GM12878 (cell line): Measurements from ENCODE around the gene ACYP2. TPM values are rescaled to one million over a fixed set of nuclear protein-coding genes. Genes with fewer than 3 reads are reported as not detected.

ENCODE experiments used
- ATAC-seq: fragments of 200-7000 bp; cut with Tn5 transposase; 3 replicates; pipeline ENCODE4 v1.9.1; 2020; ENCODE audit warnings: mild to moderate bottlenecking, moderate library complexity
- BruUV-seq: library from RNA; stranded (reverse); fragments of 400-500 nt; replicated peaks from 2 replicates; lab custom pipeline; 2021; lab: Mats Ljungman, UMichigan
- CTCF ChIA-PET: fragments of 300-600 bp; sonication (Branson Sonifier 250); formaldehyde crosslinking; extraction: SDS; loops from one replicate; lab custom pipeline; 2021; ENCODE audit warnings: inconsistent platforms; lab: Yijun Ruan, JAX
- POLR2A ChIA-PET: fragments of 350-600 bp; formaldehyde crosslinking; extraction: SDS; loops from one replicate; lab custom pipeline; 2021; ENCODE audit warnings: inconsistent platforms; lab: Charles Lee
- RAD21 ChIA-PET: fragments of 300-600 bp; sonication (Branson Sonifier 250); formaldehyde crosslinking; loops from one replicate; lab custom pipeline; 2023; ENCODE audit warnings: antibody characterized with exemption; ENCODE audit not compliant: unreplicated experiment; lab: Charles Lee
- SMC1A ChIA-PET: fragments of 300-600 bp; sonication (Branson Sonifier 250); formaldehyde crosslinking; loops from one replicate; lab custom pipeline; 2023; ENCODE audit not compliant: unreplicated experiment, uncharacterized antibody; lab: Charles Lee
- DNase-seq: peaks from one replicate; pipeline ENCODE4 v3.0.0-alpha.2; 2011; ENCODE audit warnings: low read depth, low spot score
- FAIRE-seq: peaks from 3 replicates; lab custom pipeline; 2011; peaks lifted over from hg19 to GRCh38; lab: Jason Lieb, UNC
- H2AFZ ChIP-seq: 2 replicates; pipeline ENCODE4 v1.6.0; 2011; ENCODE audit warnings: low read depth, low read length, control low read depth; ENCODE audit not compliant: control insufficient read depth
- H3K27ac ChIP-seq: 2 replicates; pipeline ENCODE4 v1.5.1; 2011; ENCODE audit warnings: control low read depth; ENCODE audit not compliant: control insufficient read depth, insufficient read depth
- H3K27me3 ChIP-seq, 2 experiments: replicated peaks in 1 of 2; 2 replicates each; pipeline versions ENCODE4 v1.6.0 to v1.6.1; 2011; ENCODE audit warnings: low read length in 1 of 2; ENCODE audit not compliant: control insufficient read depth in 2 of 2, insufficient read depth in 2 of 2
- H3K36me3 ChIP-seq, 2 experiments: 2 replicates each; pipeline ENCODE4 v1.5.1; 2011; ENCODE audit warnings: low read length in 1 of 2; ENCODE audit not compliant: control insufficient read depth in 2 of 2, insufficient read depth in 2 of 2
- H3K4me1 ChIP-seq: 2 replicates; pipeline ENCODE4 v1.6.1; 2011; ENCODE audit warnings: mild to moderate bottlenecking, low read length, moderate library complexity, mixed read lengths; ENCODE audit not compliant: control insufficient read depth, insufficient read depth
- H3K4me2 ChIP-seq: 2 replicates; pipeline ENCODE4 v1.6.0; 2011; ENCODE audit warnings: control low read depth; ENCODE audit not compliant: control insufficient read depth, insufficient read depth
- H3K4me3 ChIP-seq: fragments of 200-600 bp; sonication (generic); 2 replicates; pipeline ENCODE4 v1.5.1; 2016
- H3K79me2 ChIP-seq: 2 replicates; pipeline ENCODE4 v1.6.0; 2011; ENCODE audit warnings: low read length; ENCODE audit not compliant: control insufficient read depth, insufficient read depth
- H3K9ac ChIP-seq: 2 replicates; pipeline ENCODE4 v1.8.0; 2011; ENCODE audit warnings: low read length, control low read depth, mixed read lengths; ENCODE audit not compliant: control insufficient read depth, insufficient read depth
- H3K9me3 ChIP-seq: replicated peaks from 3 replicates; pipeline ENCODE4 v1.5.1; 2011; ENCODE audit warnings: mild to moderate bottlenecking, low read length; ENCODE audit not compliant: control insufficient read depth, insufficient read depth
- H4K20me1 ChIP-seq: 2 replicates; pipeline ENCODE4 v1.6.0; 2011; ENCODE audit not compliant: control insufficient read depth, insufficient read depth
- CBFB ChIP-seq: IDR thresholded peaks from 2 replicates; pipeline ENCODE4 v1.6.1; 2016; ENCODE audit warnings: antibody characterized with exemption, low read depth
- HDAC2 ChIP-seq: fragments of 200-600 bp; sonication (generic); IDR thresholded peaks from 2 replicates; pipeline ENCODE4 v1.6.1; 2017
- NR2C1 ChIP-seq: fragments of 450-650 bp; IDR thresholded peaks from 2 replicates; pipeline ENCODE4 v1.6.1; 2017; ENCODE audit warnings: antibody characterized with exemption, mild to moderate bottlenecking, moderate library complexity
- TAF1 ChIP-seq: IDR thresholded peaks from 2 replicates; pipeline ENCODE4 v1.6.1; 2011; ENCODE audit warnings: mild to moderate bottlenecking, low read depth, low read length, borderline replicate concordance
- USF2 ChIP-seq: IDR thresholded peaks from 2 replicates; pipeline ENCODE4 v1.6.1; 2011; ENCODE audit warnings: low read depth, low read length, improper control_type of control experiment, borderline replicate concordance
- ZBED1 ChIP-seq: IDR thresholded peaks from 2 replicates; pipeline ENCODE4 v1.6.1; 2016; ENCODE audit warnings: borderline replicate concordance
- in situ Hi-C: fragments of 300-500 bp; cut with MboI; formaldehyde crosslinking; loops from 9 replicates; pipeline ENCODE4 v1.14.3; 2018; ENCODE audit warnings: mixed read lengths
- intact Hi-C: fragments of 100-400 bp; cut with micrococcal nuclease; formaldehyde crosslinking; loops from one replicate; pipeline ENCODE4 v1.14.2; 2022; ENCODE audit not compliant: unreplicated experiment
- polyA plus RNA-seq, 11 experiments: library from polyadenylated mRNA; depleted of rRNA in 4 of 11; unstranded in 6 of 11; stranded (reverse) in 5 of 11; fragments of >200 nt; fragmentation: Nextera tagmentation in 4 of 11; fragmentation: Illumina TruSeq in 1 of 11; extraction: Ambion mirVana in 4 of 11; extraction: Trizol in 1 of 11; gene quantifications; 1 replicate in 1 of 11; 2 replicates in 10 of 11; pipeline versions ENCODE4 v1.2.1 to v1.2.3, GENCODE V29; 2011 to 2016; ENCODE audit warnings: inconsistent platforms in 2 of 11, missing spikeins in 2 of 11, low read depth in 1 of 11
- total RNA-seq, 4 experiments: library from RNA; depleted of rRNA in 3 of 4; stranded (reverse); fragments of >200 nt in 3 of 4; fragmentation: Illumina TruSeq in 1 of 4; extraction: Trizol in 1 of 4; gene quantifications; 2 replicates each; pipeline versions ENCODE4 v1.2.1 to v1.2.3, GENCODE V29; 2013 to 2021
- TF ChIP-seq, protein P1 (sequence below): IDR thresholded peaks from 2 replicates; pipeline ENCODE4 v1.6.1; 2012; ENCODE audit warnings: low read depth, low read length, improper control_type of control experiment

Gene ACYP2
- total and polyA plus RNA-seq, 10 of the 15 experiments (the other 5 are each of a cell fraction or from before 2014, with no cell fraction given), result 4.2 to 16.3 (median 9.0) TPM

DNA sequence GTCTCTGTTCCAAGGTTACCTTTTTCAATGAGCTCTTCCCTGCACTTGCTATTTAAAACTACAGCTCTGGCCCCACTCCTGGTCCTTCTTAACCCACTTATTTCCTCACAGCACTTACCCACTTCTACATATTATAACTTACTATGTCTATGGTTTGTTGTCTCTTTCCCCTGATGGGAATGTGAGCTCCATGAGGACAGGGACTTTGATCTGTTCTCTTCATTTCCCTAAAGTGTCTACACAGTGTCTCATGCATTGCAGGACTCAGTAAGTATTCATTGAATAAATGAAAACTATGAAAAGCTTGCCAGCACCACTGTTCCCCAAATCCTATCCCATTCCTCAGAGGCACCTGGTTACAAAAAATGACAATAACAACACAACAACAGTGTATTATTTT is 18.3 kb upstream of the ACYP2 start:
- Histone ChIP-seq H3K36me3 (no peaks in the 10 kb centered on the region), H3K27ac (no peak overlapping the region), H3K27me3 (no peaks in the 10 kb centered on the region), H3K4me1 (peaks cover 34% of the 10 kb centered on the region), H3K4me3 (no peak overlapping the region), H2AFZ (no peak overlapping the region), H3K79me2 (no peaks in the 10 kb centered on the region), H3K9me3 (no peaks in the 10 kb centered on the region), H4K20me1 (no peaks in the 10 kb centered on the region), H3K4me2 (no peak overlapping the region), H3K9ac (no peak overlapping the region)
- no peak for DNase-seq
- no peak for FAIRE-seq
- RAD21 ChIA-PET, result interaction anchor here (1.5 kb wide), 1 partner anchor 45 kb away, joined by 3 read pairs; no protein-coding TSS in a partner anchor
- ATAC-seq, result no peak
- CTCF ChIA-PET, result interaction anchor here (0.9 to 1.6 kb wide), 3 partner anchors 10 to 44 kb away, joined by 3 to 9 read pairs (median 7); no protein-coding TSS in a partner anchor
- intact Hi-C loops, result no loop called here
- POLR2A ChIA-PET, result interaction anchor here (0.7 kb wide), 1 partner anchor 23 kb away, joined by 3 read pairs; no protein-coding TSS in a partner anchor
- SMC1A ChIA-PET, result interaction anchor here (0.6 to 1.1 kb wide), 4 partner anchors 15 to 76 kb away, joined by 3 to 4 read pairs (median 4); no protein-coding TSS in a partner anchor
- in situ Hi-C loops, result no loop called here
- TF ChIP-seq ZBED1 (no peak), HDAC2 (no peak), TAF1 (no peak), CBFB (no peak), USF2 (no peak), NR2C1 (no peak)
- TF ChIP-seq, protein P1, sequence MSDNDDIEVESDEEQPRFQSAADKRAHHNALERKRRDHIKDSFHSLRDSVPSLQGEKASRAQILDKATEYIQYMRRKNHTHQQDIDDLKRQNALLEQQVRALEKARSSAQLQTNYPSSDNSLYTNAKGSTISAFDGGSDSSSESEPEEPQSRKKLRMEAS, result no peak
- BruUV-seq, result no TSS peak
